BJ (cell line): ENCODE results near the gene HOXD13. TPM values are rescaled to one million over a fixed set of nuclear protein-coding genes. Genes with fewer than 3 reads are reported as not detected.

Experiments
- CTCF ChIA-PET: fragments of 350-600 bp; formaldehyde crosslinking; extraction: SDS; loops from one replicate; lab custom pipeline; 2021; ENCODE audit warnings: antibody characterized with exemption, inconsistent platforms; lab: Yijun Ruan, JAX
- POLR2A ChIA-PET: fragments of 300-600 bp; sonication (Branson Sonifier 250); formaldehyde crosslinking; extraction: SDS; loops from one replicate; lab custom pipeline; 2021; ENCODE audit warnings: antibody characterized with exemption; lab: Charles Lee
- DNase-seq: peaks from one replicate; pipeline ENCODE4 v3.0.0-alpha.2; 2011; ENCODE audit warnings: low read depth
- H3K27me3 ChIP-seq: 2 replicates; pipeline ENCODE4 v1.6.0; 2011; ENCODE audit warnings: low read length; ENCODE audit not compliant: control insufficient read depth, insufficient read depth
- H3K36me3 ChIP-seq: 2 replicates; pipeline ENCODE4 v1.5.1; 2011; ENCODE audit warnings: low read length; ENCODE audit not compliant: control insufficient read depth, insufficient read depth
- H3K4me3 ChIP-seq: 2 replicates; pipeline ENCODE4 v1.5.1; 2011; ENCODE audit warnings: low read depth, mild to moderate bottlenecking, control low read depth, low read length
- CTCF ChIP-seq: IDR thresholded peaks from 2 replicates; pipeline ENCODE4 v1.5.1; 2011; ENCODE audit warnings: low read depth, mild to moderate bottlenecking, control low read depth, inconsistent platforms, low read length, moderate library complexity; ENCODE audit not compliant: insufficient read depth
- polyA plus RNA-seq: library from polyadenylated mRNA; depleted of rRNA; stranded (reverse); fragments of >200 nt; gene quantifications from 2 replicates; pipeline ENCODE4 v1.2.3, GENCODE V29; 2011

HOXD13 gene
- polyA plus RNA-seq, 1 experiment, result 0.43 TPM

- H3K36me3 ChIP-seq, result no peaks in the 10 kb centered on the region
- no peak for TF ChIP-seq CTCF
- H3K4me3 ChIP-seq, result peak overlapping the region; percentile 52
- H3K27me3 ChIP-seq, result peaks cover 28% of the 10 kb centered on the region
- ChIA-PET POLR2A (interaction anchor here (0.6 kb wide), 1 partner anchor 959 kb away, joined by 3 read pairs; no protein-coding TSS in a partner anchor), CTCF (interaction anchor here (0.7 to 4.6 kb wide), 17 partner anchors 9 to 1399 kb away, joined by 3 to 48 read pairs (median 5); partner anchors contain the start of genes EVX2 and HOXD9)
- no peak for DNase-seq
Observed at GRCh38 chr2:176096243-176096985, 3.9 kb downstream of the HOXD13 start.

- POLR2A ChIA-PET, result no interaction called here
- peaks cover 27% of the 10 kb centered on the region for H3K27me3 ChIP-seq
- no peak for DNase-seq
Observed at GRCh38 chr2:176096986-176097819, 4.7 kb downstream of the HOXD13 start.

GRCh38 chr2:176097820-176098365 is 5.4 kb downstream of the HOXD13 start:
- peak overlapping the region; percentile 52 for H3K4me3 ChIP-seq
- TF ChIP-seq CTCF, result no peak
- POLR2A ChIA-PET, result no interaction called here

More at GRCh38 chr2:176096986-176097819, 4.7 kb downstream of the HOXD13 start:
- no peaks in the 10 kb centered on the region for H3K36me3 ChIP-seq
- CTCF ChIA-PET, result interaction anchor here (0.7 to 4.6 kb wide), 30 partner anchors 8 to 1400 kb away, joined by 3 to 48 read pairs (median 4); partner anchors contain the start of genes EVX2 and HOXD9
- TF ChIP-seq CTCF, result peak; percentile 94
- H3K4me3 ChIP-seq, result peak overlapping the region; percentile 52

GRCh38 chr2:176098366-176099158 is 6.0 kb downstream of the HOXD13 start:
- DNase-seq, result no peak
- POLR2A ChIA-PET, result no interaction called here
- Histone ChIP-seq H3K4me3 (peak overlapping the region; percentile 52), H3K36me3 (no peaks in the 10 kb centered on the region), H3K27me3 (peaks cover 22% of the 10 kb centered on the region)
- TF ChIP-seq CTCF, result no peak
- CTCF ChIA-PET, result interaction anchor here (0.8 to 4.6 kb wide), 15 partner anchors 10 to 1402 kb away, joined by 3 to 48 read pairs (median 4); partner anchors contain the start of gene EVX2

More at GRCh38 chr2:176097820-176098365, 5.4 kb downstream of the HOXD13 start:
- DNase-seq, result no peak
- CTCF ChIA-PET, result interaction anchor here (0.7 to 4.6 kb wide), 24 partner anchors 9 to 1401 kb away, joined by 3 to 48 read pairs (median 4); partner anchors contain the start of gene EVX2
- Histone ChIP-seq H3K36me3 (no peaks in the 10 kb centered on the region), H3K27me3 (peaks cover 27% of the 10 kb centered on the region)
